ENCODE results near the gene IKBKG.
"Not testable (repeated sequence)": the region's sequence is repeated elsewhere in the genome, so short reads cannot be mapped to it uniquely, and the experiment has no call there.

Gene IKBKG

GRCh38 chrX:154560326-154560725 lies 12.9 kb downstream of the IKBKG start:
- DNase-seq: not testable (repeated sequence)

- DNase-seq: not testable (repeated sequence)
These were observed 14.9 kb downstream of the IKBKG start for GRCh38 chrX:154562295-154562694.

- not testable (repeated sequence) for DNase-seq
These were observed 22.9 kb downstream of the IKBKG start for GRCh38 chrX:154570361-154570760.

GRCh38 chrX:154573061-154573460 lies 25.6 kb downstream of the IKBKG start:
- not testable (repeated sequence) for DNase-seq

- not testable (repeated sequence) for DNase-seq
These were observed 27.7 kb downstream of the IKBKG start for GRCh38 chrX:154575076-154575475.

GRCh38 chrX:154582994-154583393 lies 35.6 kb downstream of the IKBKG start:
- not testable (repeated sequence) for DNase-seq

- DNase-seq: not testable (repeated sequence)
These were observed 37.3 kb downstream of the IKBKG start, which contains the start of gene CTAG1A for GRCh38 chrX:154584585-154585183. CTAG1A (plus strand) TSS chrX:154585133; CDS start chrX:154585207, 74 bp downstream.

GRCh38 chrX:154590415-154590814 lies 43.0 kb downstream of the IKBKG start:
- DNase-seq: not testable (repeated sequence)

GRCh38 chrX:154592505-154592904 lies 45.1 kb downstream of the IKBKG start:
- DNase-seq: no peak

GRCh38 chrX:154593201-154593600 lies 45.8 kb downstream of the IKBKG start:
- no peak for DNase-seq

- no peak for DNase-seq
These were observed 47.1 kb downstream of the IKBKG start for GRCh38 chrX:154594491-154594890.

GRCh38 chrX:154595559-154596249 lies 48.3 kb downstream of the IKBKG start:
- no peak for DNase-seq

GRCh38 chrX:154596290-154596929 lies 49.0 kb downstream of the IKBKG start:
- no peak for DNase-seq

GRCh38 chrX:154597221-154597620 lies 49.8 kb downstream of the IKBKG start:
- DNase-seq: no peak

GRCh38 chrX:154598656-154599055 lies 51.2 kb downstream of the IKBKG start:
- DNase-seq: no peak

- DNase-seq: no peak
These were observed 52.1 kb downstream of the IKBKG start for GRCh38 chrX:154599531-154599930.

GRCh38 chrX:154600759-154601374 lies 53.4 kb downstream of the IKBKG start:
- DNase-seq: no peak

- DNase-seq: no peak
These were observed 54.8 kb downstream of the IKBKG start for GRCh38 chrX:154602226-154602625.

- no peak for DNase-seq
These were observed 55.5 kb downstream of the IKBKG start for GRCh38 chrX:154602766-154603437.

- no peak for DNase-seq
These were observed 56.3 kb downstream of the IKBKG start for GRCh38 chrX:154603438-154604430.

- no peak for DNase-seq
These were observed 58.1 kb downstream of the IKBKG start for GRCh38 chrX:154605566-154605965.

- peak; percentile 81 for DNase-seq
These were observed 60.0 kb downstream of the IKBKG start for GRCh38 chrX:154607370-154607769.
